ENCODE results near the gene AGBL4.

Gene AGBL4

DNA sequence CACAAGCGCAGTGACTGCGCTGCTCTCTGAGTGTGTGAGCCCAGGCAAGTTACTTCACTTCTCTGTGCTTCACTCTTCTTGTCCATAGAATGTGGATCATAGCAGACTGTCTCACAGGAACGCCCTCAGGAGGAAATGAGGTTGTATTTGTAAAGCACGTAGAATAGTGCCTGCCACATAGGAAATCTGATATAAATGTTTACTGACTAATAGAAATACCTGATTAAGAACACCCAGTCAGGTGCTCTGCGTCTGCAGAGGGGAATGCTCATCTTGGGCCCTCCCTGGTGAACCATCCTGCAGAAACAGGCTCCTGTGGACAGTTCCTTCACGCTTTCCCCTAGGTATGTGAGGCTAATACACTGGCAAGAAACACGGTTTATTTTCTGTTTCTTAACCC is 1347.4 kb downstream of the AGBL4 start:
- no peak for DNase-seq

DNA sequence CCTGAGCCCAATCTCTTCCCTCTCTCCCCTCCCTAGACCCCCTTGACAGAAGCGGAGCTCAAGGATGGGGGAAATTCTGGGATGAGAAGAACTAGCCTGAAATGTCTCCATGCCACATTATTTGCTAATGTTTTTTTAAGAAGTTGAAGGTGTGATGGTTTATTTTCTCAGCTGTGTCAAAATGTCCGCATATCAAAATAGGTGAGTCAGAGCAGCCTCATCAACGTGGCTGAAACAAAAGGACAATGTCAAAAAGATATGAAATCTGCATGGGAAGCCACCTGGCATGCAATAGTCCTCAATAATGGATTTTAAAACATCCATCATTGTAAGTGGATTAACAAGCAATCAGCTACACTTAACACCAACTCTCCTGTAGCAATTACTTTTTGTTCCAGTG is 1348.5 kb downstream of the AGBL4 start:
- DNase-seq, result no peak

DNA sequence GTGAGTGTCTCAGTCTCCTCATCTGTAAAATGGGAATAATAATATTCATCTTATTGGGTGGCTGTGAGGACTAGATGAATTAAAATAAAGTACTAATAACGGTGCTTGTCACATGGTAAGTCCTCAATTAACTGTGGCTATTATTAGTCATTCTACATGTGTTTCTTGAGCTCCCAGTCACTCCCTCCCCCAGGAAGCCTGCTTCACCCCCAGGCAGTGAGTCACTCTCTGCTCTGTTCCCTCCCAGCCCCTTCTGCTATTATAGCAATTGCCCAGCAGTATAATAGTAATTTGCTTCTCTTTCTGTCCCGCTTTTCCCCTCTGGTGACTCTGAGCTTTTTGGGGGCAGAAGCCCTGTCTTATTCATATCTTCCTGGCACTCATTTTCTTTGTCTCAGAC is 1349.1 kb downstream of the AGBL4 start:
- no peak for DNase-seq

DNA sequence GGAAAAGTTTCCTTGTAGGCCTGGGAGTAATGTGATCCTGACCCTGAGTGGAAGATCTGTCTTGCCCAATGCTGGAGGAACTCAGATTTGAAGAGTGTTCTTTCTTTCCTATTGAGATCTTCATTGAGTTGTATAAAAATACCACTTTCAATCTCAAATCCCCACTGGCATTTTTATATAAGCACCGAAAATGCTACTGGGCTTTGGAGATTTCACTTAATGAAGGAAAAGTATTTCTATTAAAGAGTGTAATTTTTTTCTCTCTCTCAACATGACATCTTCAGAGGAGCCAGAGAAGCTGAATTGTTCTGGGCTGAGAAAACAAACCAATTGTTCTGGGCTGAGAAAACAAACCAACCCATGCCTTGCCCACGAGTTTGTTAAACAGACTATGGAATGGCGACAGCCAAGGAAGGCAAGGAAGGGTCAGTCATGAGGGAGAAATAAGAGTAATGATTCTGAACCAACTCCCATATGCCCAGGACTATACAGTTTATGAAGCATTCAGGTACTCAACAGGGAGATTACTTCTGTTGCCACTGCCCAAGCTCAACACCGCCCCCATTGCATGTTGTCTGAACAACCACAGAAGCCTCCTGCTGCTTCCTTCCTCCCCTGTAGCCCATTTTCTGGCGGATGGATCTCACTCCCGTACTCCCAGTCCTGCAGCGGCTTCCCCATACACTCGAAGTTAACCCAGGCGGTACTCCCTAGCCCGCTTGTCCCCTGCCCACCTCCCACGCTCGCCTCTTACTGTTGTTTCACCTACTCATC is 1350.2 kb downstream of the AGBL4 start:
- DNase-seq, result no peak

DNA sequence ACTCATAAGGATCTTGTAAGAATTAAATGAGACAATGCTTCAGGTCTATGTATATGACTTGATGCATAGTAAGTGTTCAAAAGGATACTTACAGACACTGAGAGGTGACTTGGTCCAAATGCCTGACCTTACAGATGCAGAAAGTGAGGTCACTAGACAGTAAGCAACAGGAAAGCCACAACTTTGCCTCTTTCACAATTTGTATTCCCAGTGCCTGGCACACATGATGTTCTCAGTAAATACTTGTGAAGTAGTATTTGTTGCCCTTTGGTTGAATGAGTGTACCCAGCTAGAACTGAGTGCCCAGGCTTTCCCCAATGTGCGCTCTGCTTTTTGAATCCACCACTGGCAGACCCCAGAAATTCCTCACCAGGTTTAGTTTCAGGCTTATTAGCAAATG is 1352.2 kb downstream of the AGBL4 start:
- no peak for DNase-seq

DNA sequence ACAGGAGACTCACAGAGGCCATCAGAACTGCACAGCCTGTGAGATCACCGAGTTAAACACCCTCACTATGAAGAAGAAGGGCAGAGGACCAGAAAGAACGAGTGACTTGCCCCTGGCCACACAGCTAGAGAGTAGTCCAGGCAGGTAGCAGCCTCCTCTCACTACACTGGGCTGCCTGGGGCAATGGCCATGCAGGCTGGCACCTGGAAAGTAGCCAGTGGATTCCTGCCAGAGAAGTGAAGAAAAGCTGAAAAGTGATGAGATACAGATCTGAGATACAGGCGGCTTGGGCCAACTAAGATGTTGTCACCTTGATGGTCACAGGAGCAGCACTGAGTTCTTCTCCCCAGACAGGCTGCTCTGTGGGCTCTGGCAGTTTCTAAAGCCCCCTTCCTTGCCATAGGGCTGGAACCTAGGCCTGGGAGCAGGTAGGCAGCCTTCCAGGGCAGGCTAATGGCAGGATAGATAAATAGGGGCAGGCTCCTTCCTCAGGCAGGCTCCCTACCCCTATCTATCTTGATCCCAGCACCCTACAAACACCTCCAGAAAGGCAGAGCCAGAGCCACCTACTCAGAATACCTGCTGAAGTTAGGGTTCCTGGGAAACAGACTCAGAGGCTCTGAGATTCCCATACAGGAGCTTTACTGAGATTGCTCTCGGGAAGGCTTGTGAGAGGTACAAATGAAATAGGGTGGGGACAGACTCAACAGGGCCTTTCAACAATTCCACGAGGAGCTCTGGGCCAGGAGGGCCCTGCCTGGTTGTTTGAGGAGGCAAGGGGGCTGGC is 1353.3 kb downstream of the AGBL4 start:
- no peak for DNase-seq

DNA sequence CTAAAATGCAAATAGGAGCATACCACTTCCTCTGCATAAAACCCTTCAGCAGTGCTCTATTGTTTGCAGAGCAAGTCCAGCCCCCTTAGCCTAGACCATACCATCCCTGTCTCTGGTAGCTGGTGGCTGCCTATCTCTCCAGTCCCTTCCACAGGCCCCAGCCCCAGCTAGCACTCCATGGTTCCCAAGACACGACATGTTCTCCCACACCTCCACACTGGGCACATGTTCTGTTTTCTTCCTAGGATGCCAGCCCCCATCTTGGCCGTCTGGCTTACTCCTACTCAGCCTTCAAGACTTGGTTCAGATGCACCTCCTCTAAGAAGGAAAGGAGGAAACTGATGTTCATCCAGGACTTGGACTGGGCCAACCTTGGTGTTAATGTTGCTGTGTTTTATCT is 1355.4 kb downstream of the AGBL4 start:
- DNase-seq, result no peak

DNA sequence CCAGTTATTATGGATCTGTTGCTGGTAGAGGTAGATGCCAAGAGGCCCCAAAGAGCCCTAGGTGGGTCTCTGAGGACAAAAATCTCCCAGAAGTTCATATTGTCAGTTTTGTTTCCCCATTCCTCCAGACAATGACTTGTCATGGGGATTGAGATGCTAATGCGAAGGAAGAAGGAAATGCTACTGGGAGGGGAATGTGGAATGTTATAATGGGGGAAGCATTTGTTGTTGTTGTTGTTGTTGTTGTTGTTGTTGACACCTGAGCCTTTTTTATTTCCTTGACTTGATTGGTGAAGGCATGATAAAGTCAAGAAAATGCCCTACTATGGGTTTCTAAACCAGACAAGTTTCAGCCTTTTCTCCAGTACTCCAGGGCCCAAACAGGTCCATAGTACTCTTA is 1356.0 kb downstream of the AGBL4 start:
- no peak for DNase-seq

DNA sequence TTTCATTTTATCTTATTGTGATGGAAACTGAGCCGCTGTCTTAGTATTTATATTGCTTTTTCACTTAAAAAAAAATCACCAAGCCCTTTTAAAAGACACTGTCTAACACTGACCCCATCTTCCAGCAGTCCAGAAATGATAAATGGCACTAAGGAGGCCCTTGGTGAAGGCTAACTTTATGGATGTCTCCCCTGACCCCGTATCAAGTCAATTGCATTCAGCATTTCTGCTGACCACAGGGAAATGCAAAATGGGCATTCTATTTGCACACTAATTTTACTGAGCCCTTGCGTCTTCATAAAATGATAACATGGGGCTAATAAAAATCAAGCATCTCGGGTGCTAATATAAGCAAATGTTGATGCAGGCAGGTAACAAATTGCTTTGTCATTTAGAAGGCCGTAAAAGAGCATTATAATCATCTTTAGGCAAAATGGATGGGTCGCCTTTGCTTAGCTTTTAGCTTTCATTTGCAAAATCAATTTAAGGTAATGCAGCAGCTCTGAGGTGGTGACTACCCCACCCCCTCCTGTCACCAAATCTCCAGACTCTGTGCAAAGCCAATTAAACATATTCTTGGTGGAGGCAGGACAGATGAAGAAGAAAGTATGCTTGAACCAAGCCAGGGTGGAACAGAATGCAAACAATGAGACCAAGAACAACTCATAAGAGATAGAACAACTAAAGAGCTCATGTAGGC is 1357.9 kb downstream of the AGBL4 start:
- DNase-seq, result no peak

DNA sequence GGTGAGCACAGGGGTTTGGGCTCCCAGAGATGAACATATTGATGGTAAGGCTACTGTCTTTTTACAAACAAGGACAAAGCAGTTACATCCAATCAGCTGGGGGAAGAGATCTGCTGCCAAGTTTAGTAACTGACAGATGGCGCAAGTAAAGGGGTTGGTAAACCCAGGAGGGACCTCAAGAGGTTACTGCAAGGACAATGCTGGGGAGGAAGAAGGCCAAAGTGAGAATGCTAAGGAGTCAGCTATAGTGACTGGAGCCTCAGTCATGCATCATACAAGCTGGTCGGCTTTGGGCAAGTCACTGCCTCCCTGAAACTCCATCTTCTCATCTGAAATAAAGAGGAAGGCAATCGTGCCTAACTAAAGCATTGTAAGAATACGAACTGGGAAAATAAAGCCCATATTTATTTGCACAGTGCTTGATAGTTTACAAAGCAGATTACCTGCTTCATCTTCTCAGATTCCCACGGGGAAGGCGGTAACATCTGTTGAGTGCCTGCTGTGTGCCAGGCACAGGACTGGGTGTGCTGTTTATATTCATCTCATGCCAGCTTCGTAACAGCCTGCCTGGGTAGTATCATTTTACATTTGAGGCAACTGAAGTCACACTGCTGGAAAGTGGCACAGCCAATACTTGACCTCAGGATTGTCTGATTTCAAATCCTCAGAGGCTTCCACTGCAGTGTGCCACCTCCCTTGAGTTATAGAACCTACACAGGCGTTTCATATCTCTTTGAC is 1361.9 kb downstream of the AGBL4 start:
- DNase-seq, result no peak

DNA sequence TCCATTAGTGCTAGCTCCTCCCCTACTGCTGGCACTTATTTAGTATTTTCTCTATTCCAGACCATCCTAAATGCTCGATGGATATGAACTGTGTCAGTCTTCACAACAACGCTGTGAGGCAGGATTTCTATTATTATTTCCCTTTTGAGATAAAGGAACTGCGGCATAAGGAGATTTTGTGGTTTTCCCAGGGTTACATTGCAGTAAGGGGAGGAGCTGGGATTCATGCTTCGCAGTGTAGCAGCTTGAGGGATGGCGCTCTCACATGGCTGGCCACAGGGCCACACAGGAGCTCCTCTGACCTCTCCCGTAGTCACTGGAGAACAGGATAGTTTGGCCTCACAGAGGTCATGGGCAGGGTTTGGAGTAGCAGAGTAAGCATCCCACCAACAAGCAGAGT is 1364.0 kb downstream of the AGBL4 start:
- DNase-seq, result no peak

DNA sequence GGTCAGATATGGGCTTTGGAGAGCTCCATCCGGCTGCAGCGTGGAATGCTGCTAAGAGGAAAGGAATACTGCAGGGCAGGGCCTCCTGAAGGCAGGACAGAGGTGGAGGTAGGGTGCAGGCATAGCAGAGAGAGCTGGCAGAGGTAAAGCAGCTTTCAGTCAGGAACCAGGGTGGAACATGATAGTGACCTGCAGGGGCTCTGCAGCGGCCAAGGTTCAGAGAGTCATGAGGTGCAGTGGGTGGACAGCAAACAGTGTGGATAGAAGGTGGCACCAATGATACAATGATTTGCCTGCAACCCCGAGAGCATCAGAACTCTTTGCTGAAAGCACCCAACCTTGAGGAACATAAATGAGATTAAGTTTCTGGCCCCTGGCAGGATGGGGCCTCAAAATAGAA is 1366.3 kb downstream of the AGBL4 start:
- DNase-seq, result no peak

DNA sequence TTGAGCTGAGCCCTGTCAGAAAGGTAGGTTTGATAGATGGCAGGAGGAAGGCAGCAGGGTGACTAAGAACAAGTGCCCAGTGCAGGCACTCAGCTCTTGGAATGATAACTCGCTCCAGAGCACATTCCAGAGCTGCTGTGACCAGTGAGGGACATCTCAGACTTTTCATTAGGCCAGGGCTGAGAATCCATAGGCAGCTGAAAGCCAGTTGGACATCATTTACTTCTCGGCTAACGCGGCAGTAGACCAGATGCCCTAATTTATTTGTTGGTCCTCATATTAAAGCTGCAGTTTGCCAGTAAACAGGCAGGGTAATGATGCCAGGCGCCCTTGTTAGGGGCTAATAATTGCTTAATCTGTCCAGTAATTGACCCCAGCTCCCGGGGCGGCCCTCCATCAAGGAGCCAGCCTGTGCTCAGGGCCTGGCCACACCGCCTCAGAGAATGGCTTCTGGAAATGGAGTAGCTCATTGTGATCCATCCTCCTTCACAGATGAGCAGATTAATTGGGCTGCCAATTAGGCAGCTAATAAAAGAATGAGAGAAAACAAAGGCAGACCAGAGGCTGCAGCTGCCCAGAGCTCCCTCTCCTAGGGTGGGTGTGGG is 1369.0 kb downstream of the AGBL4 start:
- no peak for DNase-seq

DNA sequence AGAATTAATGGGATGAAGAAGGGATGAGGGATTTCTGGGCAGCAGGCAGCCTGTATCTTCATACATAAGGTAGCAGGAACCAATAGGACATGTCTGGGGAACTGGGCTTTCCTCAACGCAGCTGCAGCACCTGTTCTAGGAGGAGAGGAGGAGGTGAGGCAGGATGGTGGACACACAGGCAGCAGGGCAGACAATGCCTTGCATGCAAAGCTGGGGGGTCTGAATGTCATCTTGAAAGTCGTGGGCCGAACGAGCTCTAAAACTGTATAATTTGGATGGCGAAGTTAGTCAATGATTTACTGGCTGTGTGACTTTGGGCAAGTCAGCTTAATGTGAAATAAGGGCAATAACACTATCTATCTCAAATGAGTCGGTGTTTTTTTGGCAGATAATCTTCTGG is 1371.4 kb downstream of the AGBL4 start:
- DNase-seq, result no peak

DNA sequence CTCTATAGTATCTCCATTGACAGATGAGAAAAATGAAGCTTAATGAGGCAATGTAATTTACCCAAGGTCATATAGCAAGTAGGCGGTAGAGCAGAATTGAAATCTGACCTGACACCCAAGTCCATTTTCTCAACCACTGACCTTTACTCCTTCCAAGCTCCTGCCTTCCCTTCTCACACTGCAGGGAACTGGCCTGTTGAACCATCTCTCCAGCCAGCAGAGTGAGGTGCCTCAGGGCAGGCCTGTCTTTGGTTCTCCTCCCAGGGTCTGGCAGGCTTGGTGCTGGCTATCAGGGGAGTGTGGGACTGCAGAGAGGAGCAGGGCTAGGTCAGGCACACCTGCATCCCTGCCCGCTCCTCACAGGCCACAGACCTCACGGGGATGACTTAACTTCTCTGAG is 1373.9 kb downstream of the AGBL4 start:
- DNase-seq, result no peak

DNA sequence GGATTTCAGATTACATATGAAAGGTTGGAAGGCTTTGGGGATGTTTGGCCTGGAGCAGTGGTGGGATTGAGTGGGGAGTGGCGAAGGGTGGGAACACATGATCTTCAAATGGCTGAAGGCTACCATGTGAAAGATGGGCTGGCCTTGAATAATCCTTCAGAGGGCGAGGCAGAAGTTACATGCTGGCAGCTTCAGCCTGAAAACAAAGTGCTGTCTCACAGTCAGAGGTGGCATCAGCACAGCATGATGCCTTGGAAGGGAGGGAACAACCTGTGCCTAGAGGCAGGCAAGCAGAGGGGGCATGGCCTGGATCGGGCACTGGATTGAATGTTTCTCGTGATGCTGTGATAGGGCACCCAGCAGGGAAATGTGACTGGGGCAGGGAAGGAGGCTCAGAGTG is 1377.9 kb downstream of the AGBL4 start:
- no peak for DNase-seq

DNA sequence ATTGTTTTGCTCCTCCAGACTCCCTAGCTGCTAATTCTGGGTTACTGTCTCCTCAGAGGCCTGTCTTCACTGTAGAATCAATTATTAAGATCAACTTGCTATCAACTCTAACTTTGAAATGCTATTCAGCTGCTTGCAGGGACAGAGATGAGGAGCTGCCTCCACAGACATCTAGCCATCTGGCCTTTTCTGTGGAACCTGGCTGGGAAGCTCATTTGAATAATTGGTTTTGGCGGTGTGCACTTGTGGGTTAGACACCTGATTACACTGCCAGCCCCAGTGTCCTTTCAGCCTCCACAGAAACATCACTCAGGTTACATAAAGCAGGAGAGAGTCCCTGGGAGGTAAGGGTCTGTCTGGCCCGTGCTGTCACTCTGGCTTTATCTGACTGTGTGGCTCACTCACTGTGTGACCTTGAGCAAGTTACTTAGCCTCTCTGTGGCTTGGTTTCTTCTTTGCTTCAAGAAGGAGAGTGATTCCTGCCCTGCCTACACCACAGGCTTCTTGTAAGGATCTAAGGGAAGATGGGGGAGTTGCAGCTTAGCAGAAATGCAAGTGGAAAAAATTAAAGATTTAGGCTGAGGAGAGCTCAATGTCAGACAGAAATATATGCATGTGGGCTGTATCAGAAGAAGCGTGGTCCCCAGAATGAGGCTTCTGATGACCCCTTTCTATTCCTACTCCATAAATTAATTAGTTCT is 1378.7 kb downstream of the AGBL4 start:
- no peak for DNase-seq

DNA sequence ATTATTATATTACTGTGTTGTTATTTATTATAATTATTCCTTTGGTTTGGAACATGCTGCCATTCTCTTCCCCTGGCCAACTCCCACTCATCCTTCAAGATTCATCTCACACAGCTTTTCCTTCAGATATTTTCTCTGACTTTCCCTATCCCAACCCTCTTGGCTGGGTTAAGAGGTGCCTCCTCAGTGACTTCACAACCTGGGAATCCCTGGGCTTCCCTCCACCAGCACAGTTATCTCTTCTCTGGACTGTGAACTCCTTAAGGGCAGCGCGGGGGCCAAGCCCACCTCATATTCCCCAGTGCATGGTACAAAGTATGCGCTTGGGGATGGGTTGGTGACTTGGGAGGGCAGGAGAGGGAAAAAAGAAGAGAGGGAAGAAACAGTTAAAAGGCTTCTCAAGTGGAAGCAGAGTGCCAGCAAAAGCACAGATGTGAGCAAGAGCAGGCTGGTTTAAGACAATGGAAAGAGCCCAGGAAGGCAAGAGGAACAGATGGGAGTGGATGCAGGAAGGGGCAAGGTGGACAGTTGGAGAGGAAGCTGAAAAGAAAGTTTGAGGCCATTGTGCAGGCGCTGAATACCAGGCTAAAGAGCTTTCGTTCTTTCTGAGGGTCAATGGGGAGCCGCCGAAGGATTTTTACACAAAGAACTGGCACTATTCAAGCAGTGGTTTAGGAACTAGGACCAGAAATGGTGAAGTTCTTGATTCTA is 1379.4 kb downstream of the AGBL4 start:
- no peak for DNase-seq

DNA sequence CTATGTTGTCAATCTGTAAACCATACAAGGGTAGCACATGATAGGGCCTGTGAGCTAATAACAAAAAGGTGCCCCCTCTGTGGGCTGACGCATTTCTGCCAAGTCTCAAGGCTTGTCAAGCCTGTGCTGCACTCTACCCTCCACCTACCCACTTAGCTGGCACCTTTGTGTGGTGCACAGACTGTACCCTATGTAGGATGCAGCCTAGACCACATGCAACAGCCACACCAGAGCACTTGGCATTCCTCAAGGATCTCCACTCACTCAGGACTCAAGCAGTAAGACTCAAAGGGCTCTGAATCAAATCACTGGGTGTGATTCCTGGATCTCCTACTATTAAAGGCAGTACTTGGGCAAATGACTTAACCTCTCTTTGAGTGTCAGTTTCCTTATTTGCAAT is 1380.6 kb downstream of the AGBL4 start:
- no peak for DNase-seq

DNA sequence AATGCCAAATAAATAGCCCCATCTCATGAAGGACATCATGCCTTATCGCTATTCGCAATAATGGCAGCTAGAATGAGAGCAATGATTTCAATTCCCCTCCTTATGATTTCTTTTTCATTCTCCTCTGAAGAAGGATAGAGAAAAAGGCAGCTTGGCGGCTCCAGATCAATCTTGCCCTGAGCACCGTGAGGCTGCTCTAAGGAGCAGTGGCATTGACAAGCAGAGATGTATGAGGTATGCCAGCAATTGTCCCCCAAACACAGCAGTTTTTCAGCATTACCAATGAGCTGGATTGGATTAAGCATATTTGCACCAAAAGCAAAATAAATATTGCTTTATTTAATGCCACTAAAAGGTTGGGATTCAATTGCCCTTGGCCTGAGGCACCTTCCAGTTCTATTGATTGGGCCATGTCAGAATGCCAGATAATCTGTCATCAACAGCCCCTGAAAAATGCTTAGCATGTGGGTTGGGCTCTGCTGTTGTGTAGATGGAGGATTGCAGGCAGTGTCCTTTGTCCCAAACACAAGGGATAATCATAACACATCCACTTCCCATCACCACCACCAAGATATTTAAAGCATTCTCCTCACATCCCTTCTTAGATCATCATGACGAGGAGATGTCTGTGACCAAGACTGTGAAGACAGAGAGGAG is 1382.8 kb downstream of the AGBL4 start:
- no peak for DNase-seq

DNA sequence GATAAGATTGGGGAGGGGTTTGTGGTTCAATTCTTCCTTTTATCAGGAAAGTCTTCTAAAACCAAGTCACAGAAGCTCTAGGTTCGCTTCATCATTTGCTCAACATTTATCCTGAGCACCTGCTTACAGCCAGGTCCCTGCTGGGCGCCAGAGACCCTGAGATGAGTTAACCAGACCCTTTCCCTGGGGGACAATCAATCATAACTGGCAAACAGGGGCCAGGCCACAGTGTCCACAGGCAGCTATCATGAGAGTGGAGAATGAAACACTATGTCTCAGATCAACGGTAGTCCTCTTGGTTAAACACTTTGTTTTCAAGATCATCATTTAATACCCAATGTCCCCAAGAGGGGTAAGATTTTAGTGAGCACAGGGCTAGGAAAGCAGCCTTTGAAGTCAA is 1393.9 kb downstream of the AGBL4 start:
- no peak for DNase-seq

All from stimulated activated CD4-positive, alpha-beta T cell treated with anti-CD3 and anti-CD28 coated beads, Interleukin-1b, Interleukin-23, amount 100 ng/mL, for 48 hours (primary cell).